22Rv1 (cell line): ENCODE measurements around the gene MISP.

ENCODE experiments used
- CTCF ChIP-seq: fragments of 450-650 bp; IDR thresholded peaks from 2 replicates; pipeline ENCODE4 v1.5.1; 2017; ENCODE audit warnings: mild to moderate bottlenecking
- ZFX ChIP-seq: fragments of 450-650 bp; IDR thresholded peaks from 2 replicates; pipeline ENCODE4 v1.6.1; 2017; ENCODE audit warnings: antibody characterized with exemption, borderline replicate concordance

DNA sequence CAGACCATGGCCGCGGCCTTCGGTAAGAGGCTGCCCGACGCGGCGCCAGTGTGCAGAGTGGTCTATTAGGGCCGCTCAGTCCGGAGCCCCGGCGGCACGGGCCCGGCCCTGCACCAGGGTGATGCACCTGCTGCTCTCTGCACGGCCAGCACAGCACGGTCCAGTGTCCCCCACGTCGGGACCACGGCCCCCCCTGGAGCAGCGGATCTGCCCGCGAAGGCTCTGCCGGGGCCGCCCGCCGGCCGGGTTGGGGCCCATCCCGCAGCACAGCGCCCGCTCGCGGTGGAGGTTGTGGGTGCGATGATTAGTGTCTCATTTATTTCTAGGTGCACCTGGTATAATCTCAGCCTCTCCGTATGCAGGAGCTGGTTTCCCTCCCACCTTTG lies 54.2 kb downstream of the MISP start:
- TF ChIP-seq CTCF (no peak), ZFX (no peak)
